GM12801 (cell line): ENCODE measurements around the gene ANKRD65.

ENCODE experiments used
- CTCF ChIP-seq: IDR thresholded peaks from one replicate; pipeline ENCODE4 v1.5.1; 2011; ENCODE audit warnings: control low read depth; ENCODE audit not compliant: insufficient read length; ENCODE audit errors: extremely low read depth

ANKRD65 gene

GRCh38 chr1:1451696-1452364, 30.8 kb upstream of the ANKRD65 start:
- TF ChIP-seq CTCF: no peak

GRCh38 chr1:1449099-1449739, 28.1 kb upstream of the ANKRD65 start, which contains the start of gene ATAD3C:
Gene ATAD3C, plus strand, starts transcription at chr1:1449689. Its CDS starts 995 bp downstream, at chr1:1450684.
- TF ChIP-seq CTCF: no peak

- TF ChIP-seq CTCF: no peak
Observed at GRCh38 chr1:1442069-1442770, 21.1 kb upstream of the ANKRD65 start.

GRCh38 chr1:1441002-1441888, 20.2 kb upstream of the ANKRD65 start:
- TF ChIP-seq CTCF: no peak

GRCh38 chr1:1440262-1441001, 19.4 kb upstream of the ANKRD65 start:
- no peak for TF ChIP-seq CTCF

- TF ChIP-seq CTCF: no peak
Observed at GRCh38 chr1:1439546-1440261, 18.6 kb upstream of the ANKRD65 start.
